ENCODE measurements around the gene OOSP4A. TPM values are rescaled to one million over a fixed set of nuclear protein-coding genes. Genes with fewer than 3 reads are reported as not detected.

Gene OOSP4A
- total and polyA plus RNA-seq, 10 of the 15 experiments (the other 5 are each of a cell fraction or from before 2014, with no cell fraction given), result not detected

DNA sequence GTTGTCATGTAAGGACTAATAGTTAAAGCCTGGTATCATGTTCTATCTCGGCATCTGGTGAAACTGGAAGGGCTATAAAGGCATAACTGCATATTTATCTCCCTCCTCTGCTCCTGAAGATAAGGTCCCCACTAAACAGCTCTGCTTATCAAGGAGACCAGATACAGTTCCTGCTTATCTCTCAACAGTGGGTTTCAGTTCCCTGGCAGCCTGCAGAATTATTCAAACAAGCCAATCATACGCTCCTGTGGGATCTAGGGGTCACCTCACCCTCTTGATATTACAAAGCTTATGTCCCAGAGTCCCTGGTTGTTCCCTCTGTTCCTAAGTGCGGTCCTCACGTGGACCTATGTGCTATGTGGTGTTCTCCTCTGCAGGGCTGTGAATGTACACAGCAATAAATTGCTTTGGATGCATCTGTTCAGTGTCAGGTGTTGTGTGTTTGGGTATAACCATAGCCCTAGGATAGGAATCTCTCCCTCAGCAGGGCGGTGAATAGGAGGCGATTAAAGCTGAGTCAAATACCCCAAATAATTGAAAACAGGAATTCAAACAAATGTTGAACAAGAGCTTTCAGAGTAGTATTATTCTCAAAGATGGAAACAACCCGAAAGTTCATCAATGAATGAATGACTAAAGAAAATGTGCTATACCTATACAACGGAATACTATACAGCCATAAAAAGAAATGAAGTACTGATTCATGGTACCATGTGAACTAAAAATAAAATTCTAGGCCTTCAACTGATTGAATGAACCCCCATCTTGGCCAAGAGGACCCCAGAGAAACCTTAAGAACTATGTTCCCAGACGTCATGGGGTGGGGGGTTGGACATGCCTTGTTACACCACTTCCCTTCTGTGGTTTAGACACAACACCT, 3.1 kb upstream of the OOSP4A start:
- H3K4me2 ChIP-seq (ENCODE audit: control insufficient read depth, insufficient read depth), result no peak overlapping the region
- no TSS peak for BruUV-seq (replicated peaks)
- no peak for ATAC-seq

More for the DNA sequence above, 3.1 kb upstream of the OOSP4A start:
- Histone ChIP-seq H3K4me1 (ENCODE audit: control insufficient read depth, insufficient read depth, low read length) (no peaks in the 10 kb centered on the region), H3K27ac (ENCODE audit: control insufficient read depth, insufficient read depth) (no peak overlapping the region), H3K36me3 (ENCODE audit: control insufficient read depth in 2 of 2, insufficient read depth in 2 of 2, low read length in 1 of 2) (no peaks in the 10 kb centered on the region), H3K27me3 (replicated peaks in 1 of 2; ENCODE audit: control insufficient read depth in 2 of 2, insufficient read depth in 2 of 2, low read length in 1 of 2) (no peaks in the 10 kb centered on the region), H3K9me3 (replicated peaks; ENCODE audit: control insufficient read depth, insufficient read depth, low read length) (no peaks in the 10 kb centered on the region), H4K20me1 (ENCODE audit: control insufficient read depth, insufficient read depth) (no peaks in the 10 kb centered on the region), H2AFZ (ENCODE audit: control insufficient read depth, low read depth, low read length) (no peak overlapping the region), H3K79me2 (ENCODE audit: control insufficient read depth, insufficient read depth, low read length) (no peaks in the 10 kb centered on the region), H3K4me3 (no peak overlapping the region), H3K9ac (ENCODE audit: control insufficient read depth, insufficient read depth, low read length) (no peak overlapping the region)
- ChIA-PET CTCF (no interaction called here), RAD21 (ENCODE audit: unreplicated experiment) (no interaction called here), SMC1A (ENCODE audit: uncharacterized antibody, unreplicated experiment) (no interaction called here), POLR2A (no interaction called here)
- WGBS (ENCODE audit: insufficient coverage, insufficient replicate concordance, low lambda C conversion rate, missing lambda C conversion rate), result 34% methylated on average over 9 of the region's 9 CpGs
- DNase-seq (ENCODE audit: low read depth, low spot score) (no peak), FAIRE-seq (no peak)
- in situ Hi-C loops (cut with MboI), result no loop called here
- TF ChIP-seq NFIC (IDR thresholded peaks at IDR 0.05; ENCODE audit: low read depth, low read length) (no peak), SREBF1 (IDR thresholded peaks at IDR 0.05; ENCODE audit: low read length) (no peak), SRF (IDR thresholded peaks at IDR 0.05; ENCODE audit: low read depth in 2 of 2, low read length in 2 of 2) (no peak), MTA3 (IDR thresholded peaks at IDR 0.05; ENCODE audit: borderline replicate concordance, low read length) (no peak)
- TF ChIP-seq, protein P1, sequence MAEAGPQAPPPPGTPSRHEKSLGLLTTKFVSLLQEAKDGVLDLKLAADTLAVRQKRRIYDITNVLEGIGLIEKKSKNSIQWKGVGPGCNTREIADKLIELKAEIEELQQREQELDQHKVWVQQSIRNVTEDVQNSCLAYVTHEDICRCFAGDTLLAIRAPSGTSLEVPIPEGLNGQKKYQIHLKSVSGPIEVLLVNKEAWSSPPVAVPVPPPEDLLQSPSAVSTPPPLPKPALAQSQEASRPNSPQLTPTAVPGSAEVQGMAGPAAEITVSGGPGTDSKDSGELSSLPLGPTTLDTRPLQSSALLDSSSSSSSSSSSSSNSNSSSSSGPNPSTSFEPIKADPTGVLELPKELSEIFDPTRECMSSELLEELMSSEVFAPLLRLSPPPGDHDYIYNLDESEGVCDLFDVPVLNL (IDR thresholded peaks at IDR 0.05; ENCODE audit: low read depth, low read length), result no peak
- TF ChIP-seq, protein P2, sequence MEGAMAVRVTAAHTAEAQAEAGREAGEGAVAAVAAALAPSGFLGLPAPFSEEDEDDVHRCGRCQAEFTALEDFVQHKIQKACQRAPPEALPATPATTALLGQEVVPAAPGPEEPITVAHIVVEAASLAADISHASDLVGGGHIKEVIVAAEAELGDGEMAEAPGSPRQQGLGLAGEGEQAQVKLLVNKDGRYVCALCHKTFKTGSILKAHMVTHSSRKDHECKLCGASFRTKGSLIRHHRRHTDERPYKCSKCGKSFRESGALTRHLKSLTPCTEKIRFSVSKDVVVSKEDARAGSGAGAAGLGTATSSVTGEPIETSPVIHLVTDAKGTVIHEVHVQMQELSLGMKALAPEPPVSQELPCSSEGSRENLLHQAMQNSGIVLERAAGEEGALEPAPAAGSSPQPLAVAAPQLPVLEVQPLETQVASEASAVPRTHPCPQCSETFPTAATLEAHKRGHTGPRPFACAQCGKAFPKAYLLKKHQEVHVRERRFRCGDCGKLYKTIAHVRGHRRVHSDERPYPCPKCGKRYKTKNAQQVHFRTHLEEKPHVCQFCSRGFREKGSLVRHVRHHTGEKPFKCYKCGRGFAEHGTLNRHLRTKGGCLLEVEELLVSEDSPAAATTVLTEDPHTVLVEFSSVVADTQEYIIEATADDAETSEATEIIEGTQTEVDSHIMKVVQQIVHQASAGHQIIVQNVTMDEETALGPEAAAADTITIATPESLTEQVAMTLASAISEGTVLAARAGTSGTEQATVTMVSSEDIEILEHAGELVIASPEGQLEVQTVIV (IDR thresholded peaks at IDR 0.05; ENCODE audit: borderline replicate concordance, partially characterized antibody), result no peak
- intact Hi-C loops (cut with micrococcal nuclease; ENCODE audit: unreplicated experiment), result no loop called here

Data from GM12878 (cell line).